ENCODE measurements around the gene CXCL9.
"Not testable (repeated sequence)": the region's sequence is repeated elsewhere in the genome, so short reads cannot be mapped to it uniquely, and the experiment has no call there.

CXCL9 gene

GRCh38 chr4:76007089-76007862 lies at the start of gene CXCL9:
Gene CXCL9, minus strand, starts transcription at chr4:76007509. Its CDS starts 60 bp downstream, at chr4:76007449.
- no peak for DNase-seq

GRCh38 chr4:76055421-76055820 lies 48.1 kb upstream of the CXCL9 start:
- no peak for DNase-seq

DNA sequence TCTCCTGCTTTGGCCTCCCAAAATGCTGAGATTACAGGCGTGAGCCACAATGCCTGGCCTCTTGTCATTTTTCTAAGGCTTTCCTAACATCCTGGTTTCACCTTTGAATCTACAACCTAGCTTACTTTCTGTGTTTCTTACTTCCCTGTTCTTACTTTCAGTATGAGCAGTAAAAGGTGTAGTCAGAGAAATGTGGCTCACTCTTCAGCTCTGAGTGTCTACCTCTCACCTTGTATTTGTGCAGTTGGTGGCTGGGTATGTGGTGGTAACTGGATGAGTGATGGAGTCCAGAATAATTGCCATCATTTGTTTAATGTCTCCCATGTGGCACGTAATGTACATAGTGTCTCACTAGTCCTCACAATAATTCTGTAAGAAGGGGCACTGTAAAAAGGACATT lies 47.7 kb upstream of the CXCL9 start:
- DNase-seq = no peak

GRCh38 chr4:76053730-76054129 lies 46.4 kb upstream of the CXCL9 start:
- DNase-seq = no peak

- DNase-seq = not testable (repeated sequence)
Measured at GRCh38 chr4:76050560-76051050, 43.3 kb upstream of the CXCL9 start.

DNA sequence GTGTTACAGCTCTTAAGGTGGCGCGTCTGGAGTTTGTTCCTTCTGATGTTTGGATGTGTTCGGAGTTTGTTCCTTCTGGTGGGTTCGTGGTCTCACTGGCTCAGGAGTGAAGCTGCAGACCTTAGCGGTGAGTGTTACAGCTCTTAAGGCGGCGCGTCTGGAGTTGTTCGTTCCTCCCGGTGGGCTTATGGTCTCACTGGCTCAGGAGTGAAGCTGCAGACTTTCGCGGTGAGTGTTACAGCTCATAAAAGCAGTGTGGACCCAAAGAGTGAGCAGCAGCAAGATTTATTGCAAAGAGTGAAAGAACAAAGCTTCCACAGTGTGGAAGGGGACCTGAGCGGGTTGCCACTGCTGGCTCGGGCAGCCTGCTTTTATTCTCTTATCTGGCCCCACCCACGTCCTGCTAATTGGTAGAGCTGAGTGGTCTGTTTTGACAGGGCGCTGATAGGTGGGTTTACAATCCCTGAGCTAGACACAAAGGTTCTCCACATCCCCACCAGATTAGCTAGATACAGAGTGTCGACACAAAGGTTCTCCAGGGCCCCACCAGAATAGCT lies 42.6 kb upstream of the CXCL9 start:
- not testable (repeated sequence) for DNase-seq

- DNase-seq = not testable (repeated sequence)
Measured at GRCh38 chr4:76044686-76045085, 37.4 kb upstream of the CXCL9 start.

GRCh38 chr4:76043306-76043705 lies 36.0 kb upstream of the CXCL9 start:
- DNase-seq = not testable (repeated sequence)

DNA sequence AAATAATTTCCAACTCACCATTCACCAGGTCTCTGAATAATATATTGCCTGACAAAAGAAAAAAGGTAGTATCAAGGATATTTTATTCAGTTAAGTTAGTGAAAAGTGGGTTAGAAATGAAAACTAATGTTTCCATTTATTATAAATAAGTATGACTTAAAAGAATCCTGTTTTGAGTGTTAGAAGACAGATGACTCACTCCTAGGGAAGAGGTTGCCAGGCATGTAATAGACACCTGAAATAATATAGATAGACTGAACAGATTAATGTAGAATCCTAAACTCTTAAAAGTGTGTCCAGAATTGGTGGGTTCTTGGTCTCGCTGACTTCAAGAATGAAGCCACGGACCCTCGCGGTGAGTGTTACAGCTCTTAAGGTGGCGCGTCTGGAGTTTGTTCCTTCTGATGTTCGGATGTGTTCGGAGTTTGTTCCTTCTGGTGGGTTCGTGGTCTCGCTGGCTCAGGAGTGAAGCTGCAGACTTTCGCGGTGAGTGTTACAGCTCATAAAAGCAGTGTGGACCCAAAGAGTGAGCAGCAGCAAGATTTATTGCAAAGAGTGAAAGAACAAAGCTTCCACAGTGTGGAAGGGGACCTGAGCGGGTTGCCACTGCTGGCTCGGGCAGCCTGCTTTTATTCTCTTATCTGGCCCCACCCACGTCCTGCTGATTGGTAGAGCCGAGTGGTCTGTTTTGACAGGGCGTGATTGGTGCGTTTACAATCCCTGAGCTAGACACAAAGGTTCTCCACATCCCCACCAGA lies 35.1 kb upstream of the CXCL9 start:
- DNase-seq = not testable (repeated sequence)

GRCh38 chr4:76036855-76037254 lies 29.5 kb upstream of the CXCL9 start:
- no peak for DNase-seq

- no peak for DNase-seq
Measured at GRCh38 chr4:76035799-76036380, 28.6 kb upstream of the CXCL9 start, which contains the start of gene CXCL11. Gene CXCL11, minus strand, starts transcription at chr4:76036070. Its CDS starts 83 bp downstream, at chr4:76035987.

- no peak for DNase-seq
Measured at GRCh38 chr4:76035141-76035540, 27.8 kb upstream of the CXCL9 start.

DNA sequence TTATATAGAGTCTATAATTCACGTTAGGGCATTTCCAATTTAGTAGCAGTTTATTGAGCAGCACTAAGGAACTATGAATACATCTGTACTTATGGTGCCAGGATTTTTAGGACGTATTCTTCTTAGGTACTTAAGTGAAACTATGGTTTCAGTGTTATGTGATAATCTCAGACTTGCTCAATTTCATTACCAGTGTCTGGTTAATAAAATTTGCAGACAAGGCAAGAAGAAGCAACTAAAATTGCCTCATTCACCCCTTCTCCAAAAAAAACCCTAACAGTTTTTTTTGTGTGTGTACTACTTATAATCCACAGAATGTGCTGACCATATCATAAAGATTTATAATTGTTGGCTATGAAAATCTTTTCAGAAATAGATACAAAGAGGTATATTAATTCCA lies 22.0 kb upstream of the CXCL9 start:
- no peak for DNase-seq

GRCh38 chr4:76028350-76028765 lies 21.0 kb upstream of the CXCL9 start:
- no peak for DNase-seq

- DNase-seq = no peak
Measured at GRCh38 chr4:76024065-76024464, 16.8 kb upstream of the CXCL9 start.

DNA sequence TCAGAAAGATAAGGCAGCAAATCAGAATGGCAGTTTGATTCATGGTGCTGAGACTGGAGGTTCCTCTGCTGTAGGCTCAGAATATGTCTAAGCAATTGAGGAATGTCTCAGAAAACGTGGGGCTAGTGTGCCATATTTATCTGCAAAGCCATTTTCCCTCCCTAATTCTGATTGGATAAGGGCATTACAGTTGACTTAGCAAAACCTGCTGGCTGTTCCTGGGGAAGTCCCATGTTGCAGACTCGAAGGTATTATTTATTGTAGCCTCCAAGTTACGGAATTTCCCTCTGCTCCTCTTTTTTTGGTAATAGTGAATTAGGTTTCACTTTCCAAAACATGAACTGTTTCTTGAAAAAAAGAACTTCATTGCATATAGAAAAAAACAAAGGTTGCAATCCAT lies 16.1 kb upstream of the CXCL9 start, which contains the start of gene CXCL10:
Gene CXCL10, minus strand, starts transcription at position 109 of the 400 bp plus-strand sequence. Its CDS starts 66 bp downstream, at position 43.
- DNase-seq = no peak

DNA sequence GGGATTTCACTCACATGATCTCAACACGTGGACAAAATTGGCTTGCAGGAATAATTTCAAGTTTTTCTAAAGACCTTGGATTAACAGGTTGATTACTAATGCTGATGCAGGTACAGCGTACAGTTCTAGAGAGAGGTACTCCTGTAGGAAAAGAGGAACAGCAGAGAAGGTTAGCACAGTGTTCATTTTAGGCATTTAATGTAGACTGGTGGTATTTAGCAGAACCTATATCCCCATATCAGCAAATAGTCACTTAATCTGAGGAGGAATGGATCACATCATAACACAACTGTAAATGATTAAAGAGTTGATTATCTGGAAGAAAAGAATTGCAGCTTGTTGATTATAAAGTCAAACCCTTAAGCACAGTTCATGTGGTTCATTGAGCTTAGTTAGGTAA lies 15.4 kb upstream of the CXCL9 start:
- DNase-seq = no peak

- no peak for DNase-seq
Measured at GRCh38 chr4:76022031-76022430, 14.7 kb upstream of the CXCL9 start.

DNA sequence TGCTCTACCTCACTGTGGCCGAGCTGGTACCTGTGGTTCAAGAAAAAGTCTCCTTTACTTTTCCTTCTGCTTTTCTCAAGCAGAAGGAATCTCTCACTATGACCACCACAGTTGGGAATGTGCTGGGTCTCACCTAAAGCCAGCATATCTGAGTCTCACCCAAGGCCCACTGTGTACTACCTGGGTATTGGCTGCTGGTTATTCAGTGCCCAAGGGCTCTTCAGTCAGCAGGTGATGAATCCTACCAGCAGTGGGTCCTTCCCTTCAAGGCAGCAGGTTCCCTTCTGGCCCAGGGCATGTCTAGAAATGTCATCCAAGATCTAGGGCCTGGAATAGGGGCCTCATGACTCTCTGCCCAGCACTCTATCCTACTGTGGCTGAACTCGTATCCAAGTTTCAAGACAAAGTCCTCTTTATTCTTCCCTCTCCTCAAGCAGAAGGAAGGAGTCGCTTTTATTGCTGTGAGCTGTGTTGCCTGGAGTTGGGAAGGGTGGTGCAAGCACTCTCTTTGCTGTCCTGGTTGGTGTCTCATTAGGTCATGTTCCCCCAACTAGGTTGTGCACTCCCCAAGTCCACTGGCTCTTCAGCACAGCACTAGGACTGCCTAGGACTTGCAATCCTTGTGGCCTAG lies 9.9 kb upstream of the CXCL9 start:
- no peak for DNase-seq

GRCh38 chr4:76016393-76016792 lies 9.1 kb upstream of the CXCL9 start:
- no peak for DNase-seq

GRCh38 chr4:76013540-76013939 lies 6.2 kb upstream of the CXCL9 start:
- no peak for DNase-seq

- no peak for DNase-seq
Measured at GRCh38 chr4:76012388-76012801, 5.1 kb upstream of the CXCL9 start.
